GM04503 (cell line): ENCODE results near the gene RERE.

Experiments
- DNase-seq: peaks from one replicate; pipeline ENCODE4 v3.0.0-alpha.2; 2012; ENCODE audit warnings: low read depth

The RERE gene

DNA sequence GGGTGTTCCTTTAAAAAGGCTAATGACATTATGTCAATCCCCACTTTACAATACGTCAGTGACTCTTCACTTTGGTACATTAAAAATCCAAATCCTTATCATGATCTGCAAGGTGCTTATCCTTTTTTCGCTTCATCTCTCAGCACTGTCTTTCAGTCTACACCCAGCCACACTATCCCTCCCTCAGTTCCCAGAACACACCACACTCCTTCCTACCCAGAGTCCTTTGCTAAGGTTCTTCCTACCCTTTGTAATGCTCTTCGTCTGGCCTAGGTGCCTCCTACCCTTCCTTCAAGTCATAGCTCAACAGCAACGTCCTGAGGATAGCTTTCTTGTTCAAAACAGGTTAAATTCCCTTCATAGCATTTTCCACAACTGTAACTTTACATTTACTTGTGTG lies 152.6 kb downstream of the RERE start:
- DNase-seq = no peak

DNA sequence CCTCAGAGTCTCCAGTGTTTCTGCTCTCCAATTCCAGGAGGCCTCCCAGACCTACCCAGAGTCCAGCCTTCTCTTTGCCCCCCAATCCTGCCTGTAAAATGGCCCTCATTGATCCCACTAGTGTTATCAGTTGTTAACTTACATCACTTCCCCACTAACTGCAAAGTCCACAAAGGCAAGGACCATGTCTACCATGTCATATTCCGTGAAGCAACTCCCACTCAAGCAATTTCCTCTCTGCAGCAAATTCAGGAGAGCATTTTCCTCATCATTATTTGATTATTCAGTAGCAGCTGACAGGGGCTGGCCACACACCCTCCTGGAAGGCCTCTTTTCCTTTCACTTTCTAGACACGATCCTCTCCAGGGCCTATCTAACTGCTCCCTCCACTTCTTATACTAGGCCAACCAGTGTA lies 153.5 kb downstream of the RERE start:
- DNase-seq = no peak

DNA sequence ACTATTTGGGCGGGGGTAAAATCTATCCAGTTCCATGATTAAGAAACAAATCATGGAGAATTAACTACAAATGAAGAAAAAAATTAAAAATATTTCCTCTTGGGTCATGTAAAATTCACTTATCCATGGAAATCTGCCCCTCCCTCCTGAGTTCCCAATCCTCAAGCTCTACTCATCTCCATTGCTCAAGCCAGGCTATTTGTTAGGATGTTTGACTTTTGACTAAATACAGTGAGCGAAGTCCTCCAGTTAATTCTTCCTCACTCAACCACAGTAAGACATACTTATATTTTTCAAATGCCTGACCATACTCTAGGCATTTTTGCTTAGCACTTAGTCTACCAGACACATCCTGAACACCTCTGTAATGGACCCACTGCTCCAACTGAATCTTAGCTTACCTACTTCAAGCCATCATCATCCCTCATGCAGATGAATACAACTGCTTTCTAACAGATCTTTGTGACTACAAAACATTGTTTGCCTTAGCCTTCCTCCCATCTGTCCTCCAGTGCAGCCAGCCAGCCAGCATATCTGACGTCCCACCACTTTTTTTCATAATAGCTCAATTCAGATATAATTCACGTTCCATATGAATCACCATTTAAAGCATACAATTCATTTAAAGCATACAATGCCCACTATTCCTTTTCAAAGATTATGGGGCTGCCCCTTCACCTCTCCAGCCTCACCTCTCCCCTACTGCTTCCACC lies 154.2 kb downstream of the RERE start:
- DNase-seq = no peak

DNA sequence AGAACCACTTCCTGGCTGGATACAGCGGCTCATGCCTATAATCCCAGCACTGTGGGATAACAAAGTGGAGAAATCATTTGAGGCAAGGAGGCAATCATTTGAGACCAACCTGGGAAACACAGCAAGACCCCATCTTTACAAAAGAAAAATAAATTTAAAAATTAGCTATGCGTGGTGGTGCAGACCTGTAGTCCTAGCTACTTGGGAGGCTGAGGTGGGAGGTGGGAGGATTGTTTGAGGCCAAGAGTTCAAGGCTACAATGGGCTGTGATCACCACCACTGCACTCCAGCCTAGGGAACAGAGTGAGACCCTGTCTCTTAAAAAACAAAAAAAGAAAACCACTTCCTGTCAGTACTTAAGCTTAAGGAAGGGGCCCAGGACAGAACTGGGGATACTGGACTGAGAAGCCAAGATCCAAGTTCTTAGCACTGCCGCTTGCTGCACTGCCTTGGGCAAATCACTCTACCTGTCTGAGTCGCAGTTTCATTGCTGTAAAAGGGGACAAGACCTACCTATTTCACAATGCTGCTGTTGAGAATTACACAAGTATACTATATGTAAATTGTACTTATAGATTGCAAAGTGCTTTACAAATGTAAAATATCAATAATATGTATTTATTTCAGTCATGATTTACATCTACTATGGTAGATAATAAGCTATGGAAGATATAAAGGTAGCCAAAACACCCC lies 154.9 kb downstream of the RERE start:
- DNase-seq = no peak

DNA sequence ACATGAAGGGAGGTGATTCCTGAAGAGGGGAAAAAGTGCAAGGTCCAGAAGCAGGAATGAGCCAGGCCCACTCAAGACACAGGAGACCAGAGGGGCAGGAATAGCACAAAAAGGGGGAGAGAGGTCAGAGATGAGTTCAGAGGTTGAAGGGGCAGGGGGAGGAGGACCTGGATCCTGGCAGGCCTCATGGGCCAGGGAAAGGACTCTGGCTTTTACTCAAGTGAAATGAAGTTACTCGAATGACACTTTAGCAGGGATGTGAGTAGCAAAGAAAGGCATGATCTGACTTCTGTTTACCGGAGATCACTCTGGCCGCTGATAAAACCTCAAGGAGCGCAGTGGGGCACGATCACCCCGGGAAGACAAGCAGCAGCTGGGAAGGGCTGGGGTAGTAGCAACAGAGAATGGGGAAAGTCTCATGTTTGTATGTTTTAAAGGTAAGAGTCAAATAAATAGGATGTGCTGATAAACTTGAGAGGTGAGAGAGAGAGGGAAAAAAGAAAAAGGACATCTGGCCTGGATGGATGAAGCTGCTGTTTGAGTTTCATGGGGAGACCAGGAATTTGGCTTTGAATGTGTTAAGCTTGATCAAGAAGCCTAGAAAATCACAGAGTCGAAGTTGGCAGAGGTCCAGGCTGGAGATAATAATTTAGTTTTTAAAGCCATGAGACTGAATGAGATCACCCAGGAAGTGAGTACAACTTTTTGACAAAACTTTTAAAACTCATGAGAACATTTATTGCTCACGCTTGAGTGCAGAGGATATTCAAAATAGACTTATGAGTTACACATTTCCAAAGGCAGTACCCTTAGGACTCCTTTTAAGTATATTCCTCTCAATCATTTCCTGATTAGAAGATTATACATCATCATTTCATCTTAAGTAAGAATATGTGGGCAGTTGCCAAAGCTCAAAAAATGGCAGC lies 156.0 kb downstream of the RERE start:
- peak; percentile 62 for DNase-seq

DNA sequence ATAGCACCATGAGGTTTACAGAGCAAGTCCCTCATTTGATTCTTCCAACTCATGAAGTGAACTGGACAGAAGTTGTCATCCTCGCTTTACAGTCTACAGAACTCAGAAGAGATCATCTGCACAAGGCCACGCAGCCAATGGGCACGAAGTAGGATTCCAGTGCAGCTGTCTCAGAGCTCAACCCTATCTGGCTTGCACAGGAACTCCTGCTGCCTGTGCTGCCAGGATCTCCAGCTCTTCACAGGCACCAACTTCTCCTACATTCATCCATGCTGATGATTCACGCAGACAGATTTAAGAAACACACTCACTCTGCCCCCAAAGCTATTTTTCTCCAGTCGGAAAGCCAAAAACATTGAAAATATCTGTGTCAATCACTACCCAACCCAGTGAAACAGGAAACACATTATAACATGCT lies 157.0 kb downstream of the RERE start:
- peak; percentile 86 for DNase-seq

DNA sequence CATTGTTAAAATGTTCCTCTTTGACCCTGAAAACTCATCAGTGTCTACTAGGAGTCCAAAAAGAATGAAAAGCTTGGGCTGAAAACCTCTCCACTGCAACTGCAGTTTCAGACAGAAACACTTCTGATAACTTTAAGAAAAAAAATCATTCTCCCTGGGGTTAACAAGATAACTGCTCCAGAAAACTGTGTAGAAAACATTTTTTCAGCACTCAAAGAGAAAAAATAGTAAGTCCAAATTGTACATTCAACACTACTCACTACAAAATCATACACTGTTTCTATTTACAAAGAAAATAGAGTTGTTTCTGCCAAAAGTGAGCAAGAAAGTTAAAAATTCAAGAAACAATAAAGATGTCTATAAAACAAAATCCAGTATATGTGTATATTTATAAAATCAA lies 157.8 kb downstream of the RERE start:
- no peak for DNase-seq

DNA sequence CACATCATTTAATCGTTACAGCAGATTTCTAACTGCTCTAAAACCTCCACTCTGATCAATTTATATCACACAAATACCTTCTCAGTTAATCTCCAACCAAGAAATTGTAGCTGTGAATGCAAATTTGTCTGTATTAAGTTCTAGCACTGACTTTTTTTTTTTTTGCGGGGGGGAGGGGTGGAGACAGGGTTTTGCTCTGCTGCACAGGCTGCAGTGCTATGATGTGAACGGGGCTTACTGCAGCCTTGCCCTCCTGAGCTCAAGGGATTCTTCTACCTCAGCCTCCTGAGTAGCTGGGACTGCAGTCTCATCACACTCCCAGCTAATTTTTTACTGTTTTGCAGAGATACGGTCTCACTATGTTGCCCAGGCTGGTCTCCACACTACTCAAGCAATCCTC lies 163.6 kb downstream of the RERE start:
- no peak for DNase-seq

DNA sequence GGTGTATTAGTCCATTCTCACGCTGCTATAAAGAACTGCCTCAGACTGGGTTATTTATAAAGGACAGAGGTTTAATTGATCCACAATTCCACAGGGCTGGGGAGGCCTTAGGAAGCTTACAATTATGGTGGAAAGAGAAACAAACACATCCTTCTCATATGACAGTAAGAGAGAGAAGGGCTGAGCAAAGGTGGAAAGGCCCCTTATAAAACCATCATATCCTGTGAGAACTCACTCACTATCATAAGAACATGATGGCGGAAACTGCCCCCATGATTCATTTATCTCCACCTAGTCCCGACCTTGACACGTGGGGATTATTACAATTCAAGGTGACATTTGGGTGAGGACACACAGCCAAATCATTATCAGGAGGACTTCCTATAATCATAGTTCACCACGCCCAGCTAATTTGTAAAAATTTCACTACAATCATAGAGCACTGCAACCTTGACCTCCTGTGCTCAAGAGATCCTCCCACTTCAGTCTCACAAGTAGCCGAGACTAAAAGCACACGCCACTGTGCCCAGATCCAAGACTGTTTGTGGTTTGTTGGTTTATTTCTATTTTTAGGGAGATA lies 164.9 kb downstream of the RERE start:
- DNase-seq = no peak

DNA sequence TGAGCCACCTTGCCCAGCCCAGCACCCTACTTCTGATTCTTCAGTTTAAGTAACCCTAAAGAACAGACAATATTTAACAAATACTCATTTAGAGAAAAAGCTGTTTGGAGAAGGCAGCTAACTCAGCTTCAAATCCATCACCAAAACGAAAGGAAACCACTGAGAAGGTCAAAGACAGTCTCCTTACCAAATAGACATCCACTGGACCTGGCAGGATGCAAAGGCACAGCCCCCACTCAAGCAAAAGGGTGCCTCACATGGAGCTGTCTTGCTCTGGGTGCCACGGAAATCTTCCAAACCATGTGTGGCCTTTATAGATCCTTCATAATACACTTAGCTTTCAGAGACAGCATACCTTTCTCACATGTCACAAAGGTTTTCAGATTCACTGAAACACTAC lies 165.5 kb downstream of the RERE start:
- DNase-seq = no peak

DNA sequence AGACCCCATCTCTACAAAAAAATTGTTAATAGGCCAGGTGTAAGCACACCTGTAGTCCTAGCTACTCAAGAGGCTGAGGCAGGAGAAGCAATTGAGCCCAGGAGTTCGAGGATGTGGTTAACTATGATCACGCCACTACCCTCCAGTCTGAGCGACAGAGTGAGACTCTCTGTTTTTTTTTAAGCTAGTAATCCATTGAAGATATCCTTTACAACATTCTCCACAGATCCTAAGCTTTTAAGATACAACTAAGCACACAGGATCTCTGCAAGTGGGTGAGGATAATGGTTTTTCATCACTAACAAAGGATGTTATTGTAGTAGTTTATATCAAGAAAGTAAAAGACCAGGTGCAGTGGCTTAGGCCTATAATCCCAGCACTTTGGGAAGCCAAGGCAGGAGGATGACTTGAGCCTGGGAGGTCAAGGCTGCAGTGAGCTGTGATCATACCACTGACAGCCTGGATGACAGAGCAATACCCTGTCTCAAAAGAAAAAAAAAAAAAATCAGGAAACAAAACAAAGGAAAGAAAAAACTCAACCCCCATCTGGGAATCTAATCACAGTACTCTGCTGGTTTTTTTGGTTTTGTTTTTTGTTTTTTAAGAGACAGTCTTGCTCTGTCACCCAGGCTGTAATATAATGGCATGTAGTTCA lies 166.1 kb downstream of the RERE start:
- no peak for DNase-seq

DNA sequence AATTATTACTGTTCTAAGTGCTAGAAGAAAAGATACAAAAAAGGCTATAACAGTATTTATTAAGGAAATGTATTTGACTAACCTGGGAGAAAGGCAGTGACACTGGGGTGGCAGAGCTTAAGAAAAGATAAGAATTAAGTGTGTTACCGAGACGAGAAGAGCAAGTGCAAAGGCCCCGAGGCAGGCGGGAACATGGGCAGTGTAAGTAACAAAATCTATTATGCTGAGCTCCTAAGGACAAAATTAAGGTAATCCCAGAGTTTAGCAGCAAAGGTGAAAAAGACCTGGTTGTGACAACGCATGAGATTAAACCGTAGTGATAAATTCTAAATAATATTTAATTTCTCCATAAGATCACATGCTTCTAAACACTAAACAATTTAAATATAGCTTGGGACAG lies 167.6 kb downstream of the RERE start:
- DNase-seq = no peak

DNA sequence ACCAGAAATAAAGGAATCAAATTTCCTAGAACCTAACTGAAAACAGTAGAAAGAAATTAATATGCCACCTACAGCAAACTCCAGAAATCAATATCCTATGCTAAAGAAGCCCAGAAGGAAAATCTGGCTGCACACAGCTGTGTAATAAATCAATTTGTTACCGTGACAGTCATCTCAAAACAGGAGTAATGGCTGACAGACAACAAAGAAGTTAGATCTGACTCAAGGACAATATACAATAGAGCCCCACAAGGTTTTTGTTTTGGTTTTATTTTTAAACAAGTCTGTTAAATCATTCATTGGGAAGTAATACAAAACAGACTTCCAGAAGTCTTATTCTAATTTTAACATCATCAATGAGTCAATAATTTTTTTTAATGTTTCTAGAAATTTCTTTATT lies 168.4 kb downstream of the RERE start:
- DNase-seq = no peak

DNA sequence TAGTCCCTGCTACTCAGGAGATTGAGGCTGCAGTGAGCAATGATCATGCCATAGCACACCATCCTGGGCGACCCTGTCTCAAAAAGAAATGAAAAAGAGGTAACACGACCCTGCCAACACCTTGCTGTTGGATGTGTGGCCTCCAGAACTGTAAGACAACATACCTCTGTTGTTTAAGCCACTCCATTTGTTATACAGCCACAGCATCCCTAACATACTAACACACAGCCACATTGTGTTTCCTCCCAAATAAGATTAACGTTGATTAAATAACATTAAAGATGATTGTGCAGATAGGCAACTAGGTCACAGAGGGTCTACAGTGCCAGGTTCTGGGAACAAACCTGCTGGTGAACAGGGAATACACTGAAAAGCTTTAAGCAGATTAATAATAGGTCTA lies 170.4 kb downstream of the RERE start:
- DNase-seq = no peak

DNA sequence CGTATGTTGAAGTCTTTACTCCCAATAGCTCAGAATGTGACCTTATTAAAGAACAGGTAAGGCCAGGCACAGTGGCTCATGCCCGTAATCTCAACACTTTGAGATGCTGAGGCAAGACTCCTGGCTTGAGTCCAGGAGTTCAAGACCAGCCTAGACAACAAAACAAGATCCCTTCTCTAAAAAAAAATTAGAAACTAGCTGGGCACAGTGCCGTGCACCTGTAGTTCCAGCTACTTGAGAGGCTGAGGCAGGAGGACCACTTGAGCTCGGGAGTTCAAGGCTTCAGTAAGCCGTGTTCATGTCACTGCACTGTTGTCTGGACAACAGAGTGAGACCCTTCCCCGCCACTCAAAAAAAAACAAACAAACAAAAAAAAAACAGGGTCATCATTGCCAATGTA lies 171.3 kb downstream of the RERE start:
- no peak for DNase-seq

DNA sequence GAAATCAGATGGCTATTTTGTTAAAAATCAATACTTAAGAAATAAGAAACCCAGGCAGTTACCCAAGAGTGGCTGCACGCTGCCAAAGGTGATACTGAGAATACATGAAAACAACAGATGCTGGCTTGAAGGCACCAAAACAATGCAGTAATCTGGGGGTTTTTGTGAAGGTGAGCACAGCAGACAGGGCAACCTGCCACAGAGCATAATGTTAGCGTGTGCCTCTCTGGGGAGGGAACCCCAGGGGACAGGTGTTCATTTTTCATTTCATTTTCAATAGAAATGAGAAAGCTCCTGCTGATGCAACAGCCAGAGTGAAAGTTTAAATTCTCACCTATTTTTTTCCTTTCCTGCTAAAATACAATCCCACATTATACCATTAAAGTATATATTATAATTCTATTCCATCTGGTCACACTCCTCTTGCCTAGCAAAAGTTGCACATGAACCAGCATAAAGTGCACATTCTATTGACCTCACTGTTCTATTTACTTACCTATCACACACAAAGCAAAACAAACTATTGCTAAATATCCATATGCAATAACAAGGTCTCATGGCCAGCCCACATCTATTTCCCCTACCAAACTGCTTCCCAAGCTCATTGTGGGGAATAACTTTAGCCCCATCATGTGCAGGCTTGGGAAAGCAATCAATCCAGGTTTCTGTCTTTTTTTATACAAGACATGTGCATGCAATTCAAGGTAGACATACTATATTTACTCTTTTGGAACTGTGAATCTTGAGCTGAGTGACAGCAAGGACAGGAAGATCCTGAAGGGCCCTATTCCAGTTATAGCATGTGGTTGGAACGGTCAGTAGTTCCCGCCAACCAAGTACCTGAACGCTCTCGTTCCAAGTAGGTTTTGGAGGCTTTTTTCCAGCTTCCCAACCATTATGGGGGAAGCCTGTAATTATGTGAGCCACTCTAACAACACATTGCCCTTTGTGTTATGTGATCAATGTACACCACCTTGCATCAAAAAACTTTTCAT lies 173.6 kb downstream of the RERE start:
- DNase-seq = no peak

DNA sequence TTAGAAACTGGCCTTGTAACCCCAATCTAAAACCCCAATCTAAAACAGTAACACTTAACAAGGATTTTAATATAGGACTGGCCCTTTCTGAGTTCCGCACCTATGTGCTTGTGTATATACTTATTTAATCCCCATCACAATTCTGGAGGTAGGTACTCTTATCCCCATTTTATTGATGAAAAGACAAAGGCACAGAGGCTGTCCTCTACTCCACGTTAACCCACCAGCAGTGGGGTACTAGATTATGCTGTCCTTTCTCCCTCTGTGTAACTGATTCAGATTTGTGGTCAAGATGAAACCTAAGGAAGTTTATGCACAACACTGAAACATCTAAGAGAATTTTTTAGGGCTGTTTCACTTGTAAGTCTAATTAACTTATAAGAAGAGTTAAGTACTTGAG lies 175.3 kb downstream of the RERE start:
- DNase-seq = no peak

DNA sequence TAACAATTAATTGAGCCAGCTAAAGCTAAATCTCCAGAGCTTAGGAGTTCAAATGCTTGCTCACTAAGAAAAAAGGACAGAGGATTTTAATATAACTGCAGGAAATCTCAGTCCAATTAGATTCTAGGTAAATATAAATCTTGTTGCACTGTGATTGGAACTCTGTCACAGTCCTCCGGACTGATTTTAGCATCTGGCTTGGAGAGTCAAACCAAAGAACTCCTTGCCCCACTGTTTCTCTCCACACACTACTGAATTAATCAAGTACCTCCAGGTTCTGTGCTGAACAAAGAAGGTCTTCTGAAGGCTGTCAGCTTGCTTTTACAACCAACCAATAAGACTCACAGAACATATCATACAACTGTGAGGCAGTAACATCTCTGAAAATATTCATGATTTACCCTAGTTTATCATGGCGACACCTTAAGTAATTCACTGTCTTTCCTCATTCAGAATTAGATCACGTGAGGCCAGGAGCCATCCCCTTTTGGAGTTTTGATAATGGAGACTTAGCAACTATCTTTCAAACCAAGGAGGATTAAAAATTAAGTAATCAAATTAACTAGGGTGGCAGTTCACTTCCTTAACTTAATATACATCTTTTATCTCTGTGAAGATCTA lies 176.0 kb downstream of the RERE start:
- no peak for DNase-seq

DNA sequence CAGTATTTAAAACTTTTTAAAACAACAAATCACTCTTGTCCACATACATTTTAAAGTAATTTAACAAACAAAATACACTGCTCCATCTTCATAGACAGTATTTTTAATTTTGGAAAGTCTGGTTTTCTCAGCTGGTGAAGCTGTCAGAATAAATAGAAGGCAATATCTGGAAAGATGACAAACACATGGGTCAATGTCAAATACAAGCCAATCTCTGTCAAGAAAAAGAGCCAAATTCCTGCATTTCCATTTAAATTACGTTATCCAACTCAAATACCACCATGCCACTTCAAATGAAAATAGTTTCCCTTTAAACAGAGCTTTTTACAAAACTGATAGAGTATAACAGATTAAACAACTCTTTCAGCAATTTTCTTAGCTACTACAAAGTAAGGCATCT lies 176.5 kb downstream of the RERE start:
- DNase-seq = no peak

DNA sequence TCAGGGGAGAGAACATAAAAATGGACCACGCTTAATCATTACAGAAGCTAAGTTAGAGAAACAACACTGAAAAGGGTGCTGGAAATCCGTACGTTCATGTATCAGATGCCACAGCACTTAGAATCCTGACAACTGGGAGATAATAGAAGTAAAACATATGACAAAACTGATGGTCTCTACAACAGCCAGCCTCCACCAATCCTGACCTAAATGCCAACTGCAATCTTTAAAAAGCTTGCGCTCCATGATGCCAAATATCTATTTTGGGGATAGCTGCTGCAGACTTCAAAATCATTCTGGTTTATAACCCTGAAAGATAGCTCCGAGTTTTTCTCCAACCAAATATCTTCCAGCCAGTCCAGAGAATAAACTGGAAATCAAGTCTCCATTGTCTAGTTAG lies 178.3 kb downstream of the RERE start:
- DNase-seq = no peak
